Heart right ventricle (tissue), 16 donors: ENCODE data around the gene RTTN. TPM values are rescaled to one million over a fixed set of nuclear protein-coding genes. Genes with fewer than 3 reads are reported as not detected.

Experiments
- ATAC-seq, 8 donors: fragments of 200-7000 bp; cut with Tn5 transposase; one replicate each; pipeline ENCODE4 v1.9.1; 2020; ENCODE audit warnings: mild to moderate bottlenecking in 8 of 8, moderate library complexity in 8 of 8, moderate number of reproducible peaks in 1 of 8
- DNase-seq, 2 donors: peaks; one replicate each; pipeline ENCODE4 v3.0.0-alpha.2; 2020
- H3K27ac ChIP-seq, 10 donors: fragments of 200-600 bp; sonication (generic) in 2 of 10; one replicate each; pipeline versions ENCODE4 v1.5.0 to v1.8.0; 2020 to 2022; ENCODE audit warnings: mild to moderate bottlenecking in 3 of 10
- H3K27me3 ChIP-seq, 7 donors: fragments of 200-600 bp; one replicate each; pipeline ENCODE4 v1.8.0; 2021 to 2022; ENCODE audit warnings: mild to moderate bottlenecking in 2 of 7
- H3K36me3 ChIP-seq, 9 donors: fragments of 200-600 bp; sonication (generic) in 1 of 9; one replicate each; pipeline versions ENCODE4 v1.5.0 to v1.8.0; 2020 to 2022; ENCODE audit warnings: mild to moderate bottlenecking in 2 of 9
- H3K4me1 ChIP-seq, 9 donors: fragments of 200-600 bp; sonication (generic) in 1 of 9; one replicate each; pipeline versions ENCODE4 v1.5.0 to v1.8.0; 2020 to 2022; ENCODE audit warnings: mild to moderate bottlenecking in 4 of 9
- H3K4me3 ChIP-seq, 10 donors: fragments of 200-600 bp; sonication (generic) in 2 of 10; one replicate each; pipeline versions ENCODE4 v1.5.0 to v1.8.0; 2020 to 2022; ENCODE audit warnings: mild to moderate bottlenecking in 7 of 10, moderate library complexity in 2 of 10
- H3K9me3 ChIP-seq, 11 donors: fragments of 200-600 bp in 10 of 11; sonication (generic) in 2 of 11; one replicate each; pipeline versions ENCODE4 v1.5.0 to v1.8.0; 2013 to 2022; ENCODE audit warnings: mild to moderate bottlenecking in 2 of 11, control low read depth in 1 of 11, moderate library complexity in 1 of 11
- CTCF ChIP-seq, 9 donors: fragments of 200-600 bp; sonication (generic) in 2 of 9; IDR thresholded peaks; one replicate each; pipeline versions ENCODE4 v1.5.0 to v1.8.0; 2021 to 2022; ENCODE audit warnings: antibody characterized with exemption in 9 of 9, mild to moderate bottlenecking in 5 of 9, moderate library complexity in 1 of 9
- WGBS, 2 donors: extraction: QIAGEN DNeasy Blood & Tissue Kit; methylation state at CpG; one replicate each; pipeline ENCODE4 v1.1.7; 2013; ENCODE audit warnings: inconsistent platforms in 1 of 2; 5-methylcytosine and 5-hydroxymethylcytosine counted together
- intact Hi-C, 10 donors: fragments of 100-400 bp; cut with DNase I; formaldehyde crosslinking; loops; one replicate each; pipeline versions ENCODE4 v1.11.1 to v1.14.2; 2022
- polyA plus RNA-seq, 2 donors: library from polyadenylated mRNA; stranded (reverse); fragments of 200-250 nt; gene quantifications; one replicate each; pipeline ENCODE4 v1.2.3, GENCODE V29; 2013
- total RNA-seq, 10 donors: library from RNA; stranded (reverse); fragmentation: NEBNext Ultra II Directional in 3 of 10; extraction: Animal tissue kit (Norgen Biotek cat#: 25700) in 3 of 10; gene quantifications; one replicate each; pipeline versions ENCODE4 v1.2.1 to v1.2.4, GENCODE V29; 2021 to 2023
- donor health status: Arrhythmogenic right ventricular cardiomyopathy.
- donor health status: ischemic (EF 13 %, LVEDD 7.1; RV severe dilation, severe dysfunction).
- donor health status: healthy with polysubstance abuse.
- donor health status: DM: no; HTN: yes; CAD: no.
- donor health status: DM: no; HTN: no; CAD: no.
- donor health status: ischemic (EF 25% LVEDD 6.9; RV normal size, moderate dysfunction).
- donor health status: ischemic (EF 25% LVEDD 5.7; RV mildly dilated, moderate dysfunction).
- donor health status: healthy.
- donor health status: DM: yes; HTN: yes; CAD: no.
- donor health status: Ischemic cardiomyopathy.
- donor health status: ischemic (EF 35%, LVEDD 5.7; RV mildly dilated, moderate dysfunction).
- donor health status: nonischemic (EF 11% LVEDD 7.7; RV severe dilation, severe dysfunction).
- donor health status: DM: yes; HTN: yes; CAD: no.
- donor health status: PGD.
- donor health status: ischemic (EF 29% LVEDD 5.4; RV normal size, mild dysfunction).
- donor health status: nonischemic (EF 23%, LVEDD 6.1; RV moderate dilation, normal function).

The RTTN gene
- total and polyA plus RNA-seq, 12 donors: 3.5 to 15.7 (median 9.4) TPM

GRCh38 chr18:69974365-69974764, 231.1 kb downstream of the RTTN start:
- DNase-seq (no peak), ATAC-seq (no peak)
- intact Hi-C loops: no loop called here
- 92 to 100% methylated on average over 1 of the region's 1 CpG for WGBS, 2 donors
- no peak for TF ChIP-seq CTCF (IDR thresholded peaks at IDR 0.05)
- no peaks in the 10 kb centered on the region for H3K4me1 ChIP-seq
- H3K36me3 ChIP-seq: peaks cover 0 to 14% (median 0%) of the 10 kb centered on the region in 9 donors
- no peak overlapping the region for H3K27ac ChIP-seq
- H3K4me3 ChIP-seq: no peak overlapping the region
- H3K27me3 ChIP-seq: no peaks in the 10 kb centered on the region
- H3K9me3 ChIP-seq: peaks cover 0 to 53% (median 26%) of the 10 kb centered on the region in 11 donors

GRCh38 chr18:69969491-69969890, 236.0 kb downstream of the RTTN start:
- TF ChIP-seq CTCF (IDR thresholded peaks at IDR 0.05): no peak
- no peak for DNase-seq
- Histone ChIP-seq H3K4me1 (no peaks in the 10 kb centered on the region), H3K9me3 (peaks cover 0 to 25% (median 7%) of the 10 kb centered on the region in 11 donors), H3K4me3 (no peak overlapping the region), H3K27ac (no peak overlapping the region), H3K27me3 (no peaks in the 10 kb centered on the region), H3K36me3 (no peaks in the 10 kb centered on the region)
- WGBS, 2 donors: 90 to 93% methylated on average over 2 of the region's 2 CpGs
- intact Hi-C loops: no loop called here
- no peak for ATAC-seq

GRCh38 chr18:69968039-69968438, 237.4 kb downstream of the RTTN start:
- WGBS, 2 donors: 90 to 93% methylated on average over 8 of the region's 8 CpGs
- H3K27me3 ChIP-seq: no peaks in the 10 kb centered on the region

GRCh38 chr18:69963196-69963595, 242.3 kb downstream of the RTTN start:
- Histone ChIP-seq H3K36me3 (no peaks in the 10 kb centered on the region), H3K4me3 (no peak overlapping the region), H3K4me1 (peaks cover 0 to 11% (median 0%) of the 10 kb centered on the region in 9 donors), H3K27ac (no peak overlapping the region), H3K27me3 (no peaks in the 10 kb centered on the region), H3K9me3 (no peaks in the 10 kb centered on the region)
- ATAC-seq: no peak
- no peak for TF ChIP-seq CTCF (IDR thresholded peaks at IDR 0.05)
- no peak for DNase-seq
- 95 to 96% methylated on average over 4 of the region's 4 CpGs for WGBS, 2 donors
- intact Hi-C loops: no loop called here

More at GRCh38 chr18:69968039-69968438, 237.4 kb downstream of the RTTN start:
- H3K36me3 ChIP-seq: no peaks in the 10 kb centered on the region
- ATAC-seq: no peak
- no peak for DNase-seq
- H3K9me3 ChIP-seq: peaks cover 0 to 19% (median 7%) of the 10 kb centered on the region in 11 donors
- no peaks in the 10 kb centered on the region for H3K4me1 ChIP-seq
- no peak overlapping the region for H3K4me3 ChIP-seq
- H3K27ac ChIP-seq: no peak overlapping the region
- TF ChIP-seq CTCF (IDR thresholded peaks at IDR 0.05): no peak
- intact Hi-C loops: no loop called here
